Mesenteric fat pad (tissue), 1 donor: ENCODE results near the gene KRT76. TPM values are rescaled to one million over a fixed set of nuclear protein-coding genes. Genes with fewer than 3 reads are reported as not detected.
"Not testable (repeated sequence)": the region's sequence is repeated elsewhere in the genome, so short reads cannot be mapped to it uniquely, and the experiment has no call there.

Experiments
- DNase-seq: peaks from one replicate; pipeline ENCODE4 v3.0.0-alpha.2; 2020; ENCODE audit warnings: low spot score
- total RNA-seq: library from RNA; stranded (reverse); fragmentation: NEBNext Ultra II Directional; extraction: Animal tissue kit (Norgen Biotek cat#: 25700); gene quantifications from one replicate; pipeline ENCODE4 v1.2.1, GENCODE V29; 2021
- donor health status: DM: yes; HTN: yes; CAD: no.

Gene KRT76
- total RNA-seq, 1 donor from 2014 or later: not detected

DNA sequence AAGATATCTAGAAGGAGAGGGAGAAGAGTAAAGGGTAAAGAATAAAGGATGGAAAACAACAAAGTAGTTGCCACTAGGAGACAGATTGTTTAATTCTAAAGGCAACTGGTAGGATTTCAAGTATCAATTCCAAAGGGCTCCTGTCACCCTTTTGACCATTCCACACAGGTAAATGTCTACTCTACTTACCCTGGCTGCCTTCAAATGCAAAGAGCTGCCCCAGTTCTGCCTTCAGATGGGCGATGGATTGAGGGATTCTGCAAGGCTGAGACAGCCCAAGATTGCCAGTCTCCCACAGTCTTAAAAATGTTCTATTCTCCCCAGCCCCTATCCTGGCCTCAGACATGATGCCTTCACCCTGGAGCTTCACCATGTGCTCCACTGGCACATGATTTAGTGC is 11.4 kb downstream of the KRT76 start:
- no peak for DNase-seq

DNA sequence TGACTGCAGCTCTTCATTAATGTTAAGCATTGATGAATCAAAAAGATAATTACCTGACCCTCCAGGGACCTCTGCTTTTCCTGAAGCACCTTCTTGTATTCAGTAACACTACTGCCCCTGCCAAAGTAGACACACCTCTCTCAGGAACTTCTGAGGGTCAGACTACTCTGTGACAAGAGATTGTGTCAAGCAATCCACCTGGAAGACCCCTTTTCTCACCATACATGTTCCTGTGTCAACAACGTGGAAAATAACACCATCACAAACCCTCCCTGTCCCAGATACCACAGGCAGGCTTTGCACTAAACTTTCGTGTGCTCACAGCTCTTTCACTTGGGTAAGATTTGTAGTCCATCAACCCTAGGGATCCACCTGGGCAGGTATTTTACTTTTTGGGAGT is 13.2 kb downstream of the KRT76 start:
- no peak for DNase-seq

DNA sequence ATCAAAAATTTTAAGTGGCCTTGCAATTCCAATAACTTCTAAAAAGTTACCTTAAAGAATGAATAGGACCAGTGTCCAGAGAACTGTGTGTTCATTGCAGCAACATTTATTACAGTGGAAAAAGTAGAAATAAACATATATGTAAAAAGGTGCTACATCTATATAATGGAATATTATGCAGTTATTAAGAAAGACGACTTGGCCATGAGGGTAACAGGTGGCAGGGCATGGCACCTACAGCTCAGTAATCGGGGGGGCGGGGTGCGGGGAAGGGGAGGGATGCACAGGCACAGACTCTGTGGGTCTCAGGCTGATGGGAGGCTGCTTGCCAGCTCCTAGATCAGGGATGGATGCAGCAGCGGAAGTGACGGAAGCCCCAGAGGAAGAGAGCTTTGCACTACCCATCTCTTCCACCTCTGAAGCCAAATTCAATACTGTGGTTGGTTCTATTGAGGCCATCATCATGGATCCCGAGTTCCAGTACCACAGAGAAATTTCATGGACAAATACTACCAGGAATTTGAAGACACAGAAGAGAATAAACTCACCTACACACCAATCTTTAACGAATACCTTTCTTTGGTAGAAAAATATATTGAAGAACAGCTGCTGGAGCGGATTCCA is 14.0 kb downstream of the KRT76 start:
- no peak for DNase-seq

DNA sequence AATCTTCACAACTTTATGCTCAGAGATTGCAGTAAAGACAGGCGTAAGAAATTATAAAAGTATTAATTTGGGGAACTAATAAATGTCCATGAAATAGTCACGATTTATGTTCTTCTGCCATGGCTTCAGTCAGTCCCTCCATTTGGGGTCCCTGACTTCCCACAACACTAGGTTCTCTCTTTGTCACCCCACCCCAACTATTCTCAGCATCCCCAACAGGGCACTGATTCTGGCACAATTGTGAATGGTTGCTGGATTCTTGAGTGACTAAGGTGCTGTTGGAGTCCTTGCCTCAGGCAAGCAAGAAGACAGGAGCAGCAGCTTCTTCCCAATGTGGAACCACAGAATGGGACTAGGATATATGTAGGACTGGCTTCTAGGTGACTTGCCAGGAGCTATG is 15.3 kb downstream of the KRT76 start:
- DNase-seq: no peak

DNA sequence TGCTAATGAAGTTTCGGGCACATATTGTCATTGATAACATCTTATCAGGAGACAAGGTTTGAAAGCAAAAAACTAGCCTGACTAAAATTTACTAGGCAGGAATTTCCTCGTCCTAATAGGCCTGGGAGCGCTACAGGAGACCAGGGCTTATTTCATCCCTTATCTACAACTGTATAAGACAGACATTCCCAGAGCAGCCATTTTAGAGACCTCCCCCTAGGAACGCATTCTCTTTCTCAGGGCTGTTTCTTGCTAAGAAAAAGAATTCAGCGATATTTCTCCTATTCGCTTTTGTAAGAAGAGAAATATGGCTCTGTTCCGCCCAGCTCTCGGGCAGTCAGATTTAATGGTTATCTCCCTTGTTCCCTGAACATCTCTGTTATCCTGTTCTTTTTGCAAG is 15.9 kb downstream of the KRT76 start:
- not testable (repeated sequence) for DNase-seq

DNA sequence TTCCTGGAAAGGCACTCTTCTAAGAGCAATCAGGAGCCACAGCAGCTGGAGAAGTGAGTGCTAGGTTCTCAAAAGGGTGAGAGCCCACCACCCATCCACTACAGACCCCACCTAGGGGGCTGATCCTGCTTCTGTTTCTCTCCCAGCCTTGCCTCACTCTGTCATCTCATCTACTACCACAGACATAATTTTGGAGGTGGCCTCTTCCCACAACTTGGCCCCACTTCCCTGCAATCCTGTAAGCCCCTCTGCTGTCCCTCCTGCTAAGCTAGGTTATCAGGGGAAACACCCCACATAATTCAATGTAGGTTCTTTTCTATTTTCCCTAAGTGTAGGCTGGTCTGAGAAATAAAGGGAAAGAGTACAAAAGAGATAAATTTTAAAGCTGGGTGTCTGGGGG is 16.5 kb downstream of the KRT76 start:
- no peak for DNase-seq

DNA sequence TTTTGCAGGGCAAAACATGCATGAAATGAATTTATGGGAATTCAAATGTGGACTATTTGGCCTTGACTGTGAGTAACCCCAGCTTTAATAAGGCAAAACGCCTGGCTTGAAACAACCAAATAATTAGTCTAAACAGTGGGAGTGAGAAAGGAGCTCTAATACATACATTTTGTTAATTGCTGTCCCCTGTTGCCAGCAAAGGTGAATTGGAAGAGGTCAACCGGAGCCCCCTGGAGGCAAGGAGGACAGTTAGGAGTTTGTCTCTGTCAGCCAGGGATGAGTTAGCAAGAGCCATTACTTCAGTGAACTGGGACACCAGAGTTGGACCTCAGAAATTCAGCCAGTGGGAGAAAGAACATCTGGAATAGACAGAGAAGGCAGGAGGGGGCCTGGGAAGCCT is 17.4 kb downstream of the KRT76 start:
- no peak for DNase-seq

DNA sequence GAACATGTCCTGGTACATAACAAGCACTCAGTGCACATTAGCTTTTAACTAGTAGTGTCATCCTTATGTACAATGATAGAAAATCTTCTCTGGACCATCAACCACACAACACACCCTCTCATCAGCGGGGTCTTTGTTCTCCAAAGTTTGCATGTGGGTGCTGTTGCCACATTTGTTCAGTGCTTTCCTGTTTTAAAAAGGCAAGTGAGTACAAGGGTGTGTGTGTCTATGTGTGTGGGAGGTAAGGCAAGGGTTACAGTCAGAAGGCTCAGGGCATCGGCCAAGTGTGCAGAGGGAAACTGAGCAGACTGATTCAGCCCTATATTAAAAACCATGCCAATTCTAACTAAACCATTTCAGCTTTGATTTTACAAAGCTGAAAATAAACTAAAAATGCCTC is 17.9 kb downstream of the KRT76 start:
- DNase-seq: no peak

DNA sequence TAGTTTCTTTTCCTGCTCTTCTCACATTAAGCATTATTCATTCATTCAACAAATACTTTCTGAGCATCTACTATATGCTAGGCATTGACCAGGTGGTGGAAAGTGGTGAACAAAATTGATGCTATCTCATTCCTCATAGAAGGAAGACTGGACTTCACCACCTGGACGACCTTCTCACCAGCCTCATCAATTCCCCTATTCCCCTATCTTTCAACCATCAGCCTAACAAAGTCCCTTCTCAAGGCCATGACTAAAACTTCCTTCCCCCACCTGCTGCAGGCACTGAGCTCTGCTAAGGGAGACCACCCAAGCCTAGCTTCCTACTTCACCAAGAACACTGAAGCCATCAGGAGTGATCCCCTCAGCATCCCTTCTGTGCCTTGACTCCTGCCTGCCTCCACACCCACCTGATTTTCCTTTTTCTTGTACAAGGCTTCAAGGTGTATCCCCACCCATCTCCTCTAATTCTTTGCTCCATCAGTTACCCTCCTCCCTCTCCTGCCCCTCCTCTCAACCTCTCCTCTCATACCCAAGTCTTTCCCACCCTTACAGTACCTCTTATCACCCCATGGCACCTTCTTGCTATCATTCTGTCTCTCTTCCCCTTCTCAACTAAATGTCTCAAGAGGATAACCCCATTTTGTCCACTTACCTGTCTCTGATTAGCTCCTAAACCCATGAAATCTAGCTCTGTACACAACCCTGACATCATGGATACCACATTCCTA is 19.5 kb downstream of the KRT76 start:
- DNase-seq: no peak

DNA sequence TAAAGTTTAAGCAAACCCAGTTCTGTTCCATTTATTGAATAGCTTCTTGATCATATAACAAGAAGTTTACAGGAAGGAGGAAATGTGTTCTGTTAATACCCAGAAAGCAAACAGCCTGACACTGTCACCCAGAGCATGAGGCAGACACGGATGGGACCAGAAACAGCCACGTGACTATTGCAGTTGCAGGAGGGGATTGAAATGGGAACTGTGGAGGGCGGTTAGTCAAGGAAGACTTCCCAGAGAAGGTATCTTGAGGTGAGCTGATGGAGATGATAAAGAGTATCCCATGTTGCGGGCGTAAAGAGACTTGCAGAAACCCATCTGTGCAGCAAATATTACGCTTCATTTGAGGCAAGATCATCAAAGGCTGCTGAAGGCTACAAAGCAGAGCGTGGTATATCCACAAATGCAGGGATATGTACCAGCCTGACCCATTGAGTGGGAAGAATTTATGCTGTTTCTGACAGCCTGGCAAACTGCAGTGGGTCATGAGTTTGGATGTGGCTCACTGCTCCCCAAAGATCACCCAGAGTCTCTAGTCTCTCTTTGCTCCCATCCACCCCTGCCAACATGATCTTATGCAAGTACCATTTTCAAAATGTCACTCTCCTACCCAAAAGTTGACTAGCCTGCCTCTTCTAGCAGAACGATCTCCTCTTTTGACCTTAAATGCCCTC is 20.7 kb downstream of the KRT76 start:
- DNase-seq: no peak

DNA sequence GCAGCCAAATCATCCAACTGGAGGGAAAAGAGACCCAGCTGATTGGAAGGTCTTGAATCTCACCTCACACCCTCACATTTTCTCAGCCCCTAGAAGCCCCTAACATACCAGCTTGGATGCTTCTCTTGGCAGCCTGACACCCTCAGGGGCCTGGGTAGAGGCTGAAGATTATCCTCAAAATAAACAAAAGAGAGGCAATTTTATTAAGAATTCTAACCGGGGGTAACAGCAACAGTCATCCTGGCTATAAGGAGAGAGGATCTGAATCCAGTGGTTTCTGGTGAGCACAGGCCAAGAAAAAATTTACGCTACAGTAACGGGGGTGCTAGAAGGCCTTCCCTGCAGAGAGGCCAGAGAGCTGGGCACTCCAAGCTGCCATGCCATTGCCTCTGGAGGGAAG is 21.6 kb downstream of the KRT76 start:
- DNase-seq: no peak

DNA sequence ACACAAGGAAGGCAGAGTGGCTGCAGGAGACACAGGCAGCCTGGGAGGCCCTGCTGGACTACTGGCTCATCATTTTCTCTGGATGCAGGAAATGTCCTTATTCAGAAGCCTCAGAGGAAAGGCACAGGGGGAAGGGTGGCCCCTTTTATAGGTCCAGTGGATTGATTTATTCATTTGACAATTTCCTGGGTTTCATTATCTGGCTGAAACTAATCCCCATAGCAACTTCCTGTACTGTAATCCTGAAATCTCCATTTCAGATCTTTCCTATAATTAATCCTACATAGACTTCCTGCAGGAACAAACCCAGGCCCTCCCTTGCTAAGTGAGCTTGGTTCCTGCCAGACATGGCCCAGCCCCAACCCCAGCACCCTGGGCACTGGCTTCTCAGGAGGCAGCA is 23.0 kb downstream of the KRT76 start:
- DNase-seq: no peak

DNA sequence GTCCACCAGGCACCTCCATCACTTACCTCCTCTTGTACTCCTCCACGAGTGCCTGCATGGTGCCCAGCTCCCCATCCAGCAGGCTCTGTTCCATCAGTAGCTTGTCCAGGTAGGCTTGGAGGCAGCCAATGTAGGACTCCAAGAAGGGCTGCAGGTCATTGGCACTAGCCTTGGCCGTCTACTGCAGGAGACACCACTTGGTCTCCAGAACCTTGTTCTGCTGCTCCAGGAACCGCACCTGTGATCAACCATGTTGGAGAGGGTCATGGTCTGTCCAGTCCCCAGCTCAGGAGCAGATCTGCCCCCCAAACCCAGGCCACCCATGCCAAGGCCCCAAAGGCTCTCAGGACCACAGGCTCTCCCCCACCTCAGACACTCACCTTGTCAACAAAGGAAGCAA is 23.9 kb downstream of the KRT76 start:
- DNase-seq: no peak

DNA sequence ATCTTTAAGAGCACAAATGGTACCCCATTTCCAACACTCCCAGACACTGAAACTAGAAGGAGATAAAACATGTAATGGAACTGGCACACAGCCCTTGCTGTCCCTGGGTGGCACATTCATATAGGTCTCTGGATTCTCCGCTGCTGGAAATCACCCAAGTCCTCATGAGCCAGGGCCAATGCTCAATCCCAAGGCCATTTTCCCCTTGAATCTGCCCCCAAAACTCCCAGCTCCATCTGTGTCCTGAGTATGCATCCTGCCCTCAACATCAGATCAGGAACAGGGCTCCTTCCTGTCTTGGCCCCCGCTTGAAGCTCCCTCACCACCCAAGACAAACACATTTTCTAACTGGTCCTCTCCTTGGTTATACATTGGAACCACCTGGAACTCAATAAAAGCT is 24.6 kb downstream of the KRT76 start:
- no peak for DNase-seq

DNA sequence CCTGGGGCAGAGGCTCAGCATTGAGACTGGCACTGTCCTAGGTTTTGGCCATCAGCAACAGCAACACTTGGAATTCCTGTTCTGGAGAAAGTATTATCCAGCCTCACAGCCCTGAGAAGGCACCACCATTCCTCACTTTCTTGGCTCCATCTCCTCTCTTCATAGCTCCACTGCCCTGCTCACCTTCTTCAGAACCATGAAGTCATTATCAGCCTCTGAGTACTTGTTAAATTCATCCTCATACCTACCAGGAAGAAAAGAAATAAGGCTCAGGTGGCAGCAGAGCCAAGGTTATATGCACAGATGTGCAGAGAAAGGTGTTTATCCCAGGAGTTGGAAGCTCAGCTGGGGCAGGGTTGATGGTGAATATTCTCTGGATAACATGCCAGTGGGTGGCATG is 25.4 kb downstream of the KRT76 start:
- no peak for DNase-seq

DNA sequence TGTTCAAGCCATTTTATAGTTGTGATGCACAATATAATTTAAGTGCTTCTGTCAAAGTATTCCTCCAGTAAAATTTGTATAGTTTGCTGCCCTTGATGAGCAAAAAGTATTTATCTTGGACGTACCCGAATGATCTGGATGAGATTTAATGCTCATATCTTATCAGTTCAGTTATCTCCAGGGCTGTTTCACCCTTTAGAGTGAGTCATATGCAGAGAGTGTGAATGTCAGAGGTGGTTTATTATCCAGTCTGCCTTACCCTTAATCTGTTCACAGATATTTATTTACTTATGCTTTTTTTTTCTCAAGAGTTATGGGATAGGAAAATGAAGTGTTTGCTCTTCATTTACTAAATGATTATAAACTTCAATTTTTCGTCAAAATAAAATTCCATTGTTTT is 26.6 kb downstream of the KRT76 start:
- DNase-seq: not testable (repeated sequence)

DNA sequence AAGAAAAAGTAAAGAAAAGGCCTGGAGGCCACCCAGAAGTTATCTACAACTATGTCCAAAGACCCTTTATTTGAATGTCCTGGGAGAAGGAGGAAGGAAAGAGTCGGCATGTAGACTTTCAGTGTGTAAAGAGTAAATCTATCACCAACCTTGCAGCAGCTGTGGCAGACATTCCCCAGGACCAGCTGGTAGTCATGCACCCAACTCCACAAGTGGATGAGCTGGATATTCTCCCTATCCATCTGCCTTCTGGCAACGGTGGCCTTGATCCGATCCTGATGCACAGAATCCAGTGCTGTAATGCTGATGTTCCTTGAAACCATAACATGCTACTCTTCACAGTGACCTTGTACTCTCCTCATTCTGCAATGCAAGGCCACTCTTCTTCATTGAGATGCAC is 27.3 kb downstream of the KRT76 start:
- DNase-seq: no peak

DNA sequence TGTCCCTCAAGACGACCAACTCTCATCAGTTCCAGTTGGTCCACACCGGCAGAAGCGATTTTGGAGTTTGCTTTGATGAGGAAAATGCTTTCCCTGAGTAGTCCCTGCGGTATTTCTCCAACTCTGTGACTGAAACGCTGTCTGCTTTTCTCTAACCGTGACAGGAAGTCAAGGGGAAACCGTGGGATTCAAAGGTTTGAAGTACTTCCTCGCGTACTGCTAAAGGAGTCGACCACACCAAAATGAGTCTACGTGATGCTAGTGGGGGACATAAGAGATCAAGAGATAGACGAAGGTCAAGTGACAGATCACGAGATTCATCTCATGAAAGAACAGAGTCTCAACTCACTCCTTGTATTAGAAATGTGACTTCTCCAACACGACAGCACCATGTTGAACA is 28.6 kb downstream of the KRT76 start:
- DNase-seq: no peak

DNA sequence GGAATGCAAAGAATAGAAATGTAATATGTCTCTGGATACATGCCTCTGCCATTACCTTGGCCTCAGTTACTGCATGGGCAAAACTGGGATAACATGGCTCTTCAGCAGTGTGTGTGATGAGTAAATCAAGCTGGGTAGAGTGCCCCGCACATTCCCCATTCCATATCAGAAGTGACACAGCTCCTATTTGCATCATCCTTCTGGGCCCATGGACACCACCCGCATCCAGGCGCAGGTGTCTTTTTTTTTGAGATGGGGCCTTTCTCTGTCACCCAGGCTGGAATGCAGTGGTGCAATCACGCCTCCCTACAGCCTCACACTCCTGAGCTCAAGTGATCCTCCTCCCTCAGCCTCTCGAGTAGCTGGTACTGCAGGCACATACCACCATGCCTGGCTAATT is 31.6 kb downstream of the KRT76 start:
- DNase-seq: no peak

DNA sequence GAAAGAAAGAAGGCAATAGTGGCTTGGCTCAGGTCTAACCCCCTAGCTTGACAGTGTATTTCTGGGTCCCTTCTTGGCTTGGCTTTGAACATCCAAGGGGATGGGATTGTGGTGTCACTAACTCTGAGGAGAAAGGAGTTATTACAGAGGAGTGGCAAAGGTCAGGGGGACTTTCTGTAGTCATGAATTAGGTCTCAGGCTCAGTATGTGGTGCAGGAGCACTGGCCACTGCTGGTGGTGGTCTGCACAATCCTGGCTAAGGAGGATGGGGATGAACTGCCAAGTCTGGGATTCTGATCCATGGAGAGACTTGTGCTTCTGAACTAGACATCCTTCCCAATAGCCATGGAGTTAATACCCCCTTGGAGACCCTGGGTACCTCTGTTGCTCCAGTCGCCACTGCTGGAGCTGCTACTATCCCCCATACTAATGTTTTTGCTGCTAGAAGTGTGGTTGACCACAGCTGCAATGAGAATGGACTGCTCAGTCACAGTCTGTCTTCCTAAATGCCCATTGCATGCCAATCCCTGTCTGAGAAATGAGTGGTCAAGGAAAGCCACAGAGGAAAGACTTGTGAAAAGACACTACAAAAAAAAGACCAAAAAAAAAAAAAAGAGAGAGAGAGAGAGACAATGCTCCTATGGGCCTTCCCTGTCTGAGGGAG is 32.5 kb downstream of the KRT76 start:
- DNase-seq: no peak

DNA sequence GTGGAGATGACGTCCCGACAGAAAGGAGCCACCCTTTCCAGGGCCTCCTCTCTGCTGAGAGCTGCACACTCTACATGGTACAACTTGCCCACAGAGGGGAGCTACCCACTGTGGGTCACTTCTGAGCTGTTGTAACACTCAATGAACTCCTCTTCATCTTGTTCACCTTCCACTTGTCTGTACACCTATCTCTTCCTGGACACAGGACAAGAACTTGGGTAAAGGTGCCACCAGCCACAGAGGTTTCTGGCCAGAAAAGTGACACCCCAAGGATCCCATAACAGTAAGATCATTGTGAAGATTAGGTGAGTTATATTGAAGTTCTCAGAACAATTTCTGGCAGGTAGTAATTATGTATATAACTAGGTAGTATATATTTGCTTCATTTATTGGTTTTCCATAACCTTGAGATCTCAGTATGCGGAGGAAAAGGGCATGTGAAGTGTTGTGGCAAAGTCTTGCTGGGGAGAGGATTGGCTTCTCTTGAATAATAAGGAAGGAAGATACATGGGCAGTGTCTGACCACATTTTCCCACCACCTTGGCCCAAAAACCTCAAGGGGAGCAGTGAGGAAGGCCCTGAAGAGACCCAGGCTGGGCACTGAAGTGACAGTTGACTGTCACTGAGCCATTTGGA is 34.2 kb downstream of the KRT76 start:
- DNase-seq: no peak

DNA sequence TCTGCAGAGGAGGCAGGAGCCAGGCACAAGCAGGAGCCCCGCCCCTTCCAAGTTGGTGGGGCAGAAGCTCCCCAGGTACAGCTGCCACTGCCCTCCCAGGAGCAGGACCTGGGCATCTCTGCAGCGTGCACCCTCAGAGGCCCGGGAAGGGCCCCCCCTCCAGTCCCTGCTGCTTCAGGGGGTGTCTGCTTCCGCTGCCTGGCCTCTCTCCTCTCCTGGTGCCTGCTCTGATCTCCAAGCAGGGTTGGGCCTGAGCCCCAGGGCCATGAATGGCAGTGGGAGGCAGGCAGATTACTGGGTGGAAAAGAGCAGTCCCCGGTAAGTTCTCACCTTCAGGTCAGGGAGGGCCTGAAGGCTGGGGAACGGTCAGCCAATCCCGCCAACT is 35.0 kb downstream of the KRT76 start:
- DNase-seq: no peak
